ENCODE results near the gene TEC. TPM values are rescaled to one million over a fixed set of nuclear protein-coding genes. Genes with fewer than 3 reads are reported as not detected.

The TEC gene
- polyA plus RNA-seq, 1 donor from 2014 or later: not detected

- no peak overlapping the region for H3K4me3 ChIP-seq (ENCODE audit: low read length)
- no peak overlapping the region for H3K4me2 ChIP-seq (ENCODE audit: low read length)
- H3F3A ChIP-seq (ENCODE audit: insufficient read depth, low read length, poor library complexity, severe bottlenecking): no peaks in the 10 kb centered on the region
- H3K9me3 ChIP-seq (ENCODE audit: low read length): no peaks in the 10 kb centered on the region
- H3K27ac ChIP-seq (ENCODE audit: low read length): no peak overlapping the region
- no peaks in the 10 kb centered on the region for H3K36me3 ChIP-seq (ENCODE audit: insufficient read depth, low read length)
- H3K79me2 ChIP-seq (replicated peaks; ENCODE audit: insufficient read depth, low read length): no peaks in the 10 kb centered on the region
- no peaks in the 10 kb centered on the region for H3K27me3 ChIP-seq (ENCODE audit: insufficient read depth, low read depth, low read length)
- TF ChIP-seq CTCF (IDR thresholded peaks at IDR 0.05; ENCODE audit: poor library complexity, severe bottlenecking) (no peak), EP300 (conservative IDR thresholded peaks at IDR 0.05; ENCODE audit: poor library complexity, severe bottlenecking) (no peak), RAD21 (conservative IDR thresholded peaks at IDR 0.05) (no peak), SMC3 (conservative IDR thresholded peaks at IDR 0.05; ENCODE audit: poor library complexity) (no peak), TAF1 (IDR thresholded peaks at IDR 0.05; ENCODE audit: low read depth) (no peak), MXI1 (conservative IDR thresholded peaks at IDR 0.05; ENCODE audit: poor library complexity, severe bottlenecking) (no peak), EZH2 (IDR thresholded peaks at IDR 0.05; ENCODE audit: borderline replicate concordance, insufficient read depth, low read length, poor library complexity, severe bottlenecking) (no peak)
- no peaks in the 10 kb centered on the region for H3K9me2 ChIP-seq (ENCODE audit: insufficient read depth, low read length)
- no peaks in the 10 kb centered on the region for H4K20me1 ChIP-seq (ENCODE audit: insufficient read depth)
- H3K9ac ChIP-seq (ENCODE audit: low read length): no peak overlapping the region
- H2AFZ ChIP-seq (ENCODE audit: low read depth, low read length): no peak overlapping the region
Measured at GRCh38 chr4:48110452-48110978, 159.1 kb downstream of the TEC start.

- TF ChIP-seq SMC3 (conservative IDR thresholded peaks at IDR 0.05; ENCODE audit: poor library complexity) (peak; percentile 16), EZH2 (IDR thresholded peaks at IDR 0.05; ENCODE audit: borderline replicate concordance, insufficient read depth, low read length, poor library complexity, severe bottlenecking) (no peak), POLR2AphosphoS5 (IDR thresholded peaks at IDR 0.05) (no peak), EP300 (conservative IDR thresholded peaks at IDR 0.05; ENCODE audit: poor library complexity, severe bottlenecking) (no peak), CTCF (IDR thresholded peaks at IDR 0.05; ENCODE audit: poor library complexity, severe bottlenecking) (peak; percentile 54), MXI1 (conservative IDR thresholded peaks at IDR 0.05; ENCODE audit: poor library complexity, severe bottlenecking) (no peak), RAD21 (conservative IDR thresholded peaks at IDR 0.05) (no peak)
- Histone ChIP-seq H3K4me2 (ENCODE audit: low read length) (no peak overlapping the region), H3K9me2 (ENCODE audit: insufficient read depth, low read length) (no peaks in the 10 kb centered on the region), H2AFZ (ENCODE audit: low read depth, low read length) (no peak overlapping the region), H3K4me3 (ENCODE audit: low read length) (no peak overlapping the region), H3K9ac (ENCODE audit: low read length) (no peak overlapping the region), H3F3A (ENCODE audit: insufficient read depth, low read length, poor library complexity, severe bottlenecking) (no peaks in the 10 kb centered on the region), H3K27me3 (ENCODE audit: insufficient read depth, low read depth, low read length) (no peaks in the 10 kb centered on the region), H4K20me1 (ENCODE audit: insufficient read depth) (no peaks in the 10 kb centered on the region), H3K79me2 (replicated peaks; ENCODE audit: insufficient read depth, low read length) (no peaks in the 10 kb centered on the region), H3K36me3 (ENCODE audit: insufficient read depth, low read length) (no peaks in the 10 kb centered on the region), H3K27ac (ENCODE audit: low read length) (no peak overlapping the region), H3K9me3 (ENCODE audit: low read length) (no peaks in the 10 kb centered on the region)
Measured at GRCh38 chr4:48109413-48110263, 160.0 kb downstream of the TEC start.
